Neural progenitor cell (in vitro differentiated cells): ENCODE results near the gene AMN1. TPM values are rescaled to one million over a fixed set of nuclear protein-coding genes. Genes with fewer than 3 reads are reported as not detected.
A peak's percentile ranks its signal among the peaks of the same experiment; 100 is the strongest.
"Not testable (repeated sequence)": the region's sequence is repeated elsewhere in the genome, so short reads cannot be mapped to it uniquely, and the experiment has no call there.

Source experiments
- DNase-seq: peaks from one replicate; pipeline ENCODE4 v3.0.0-alpha.2; 2016; ENCODE audit warnings: low spot score
- H2AFZ ChIP-seq: fragments of 200-600 bp; sonication (generic); replicated peaks from 2 replicates; pipeline ENCODE4 v1.6.1; 2016; ENCODE audit warnings: antibody characterized with exemption
- H3F3A ChIP-seq: fragments of 200-600 bp; sonication (generic); 2 replicates; pipeline ENCODE4 v1.6.1; 2016; ENCODE audit warnings: antibody characterized with exemption, low read depth
- H3K27ac ChIP-seq: fragments of 200-600 bp; sonication (generic); 2 replicates; pipeline ENCODE4 v1.5.1; 2016; ENCODE audit warnings: mild to moderate bottlenecking
- H3K27me3 ChIP-seq: fragments of 200-600 bp; sonication (generic); 2 replicates; pipeline ENCODE4 v1.6.1; 2016; ENCODE audit warnings: mild to moderate bottlenecking, moderate library complexity
- H3K36me3 ChIP-seq: fragments of 200-600 bp; sonication (generic); 2 replicates; pipeline ENCODE4 v1.5.1; 2016
- H3K4me1 ChIP-seq: fragments of 200-600 bp; sonication (generic); 2 replicates; pipeline ENCODE4 v1.6.1; 2016; ENCODE audit warnings: mixed run types
- H3K4me2 ChIP-seq: fragments of 200-600 bp; sonication (generic); 2 replicates; pipeline ENCODE4 v1.6.1; 2016
- H3K4me3 ChIP-seq: fragments of 200-600 bp; sonication (generic); 2 replicates; pipeline ENCODE4 v1.5.1; 2016
- H3K79me2 ChIP-seq: fragments of 200-600 bp; sonication (generic); 2 replicates; pipeline ENCODE4 v1.6.1; 2016; ENCODE audit warnings: low read depth
- H3K9ac ChIP-seq: fragments of 200-600 bp; sonication (generic); 2 replicates; pipeline ENCODE4 v1.6.1; 2016
- H3K9me3 ChIP-seq: fragments of 200-600 bp; sonication (generic); 2 replicates; pipeline ENCODE4 v1.5.1; 2016; ENCODE audit warnings: low read depth
- H4K20me1 ChIP-seq: fragments of 200-600 bp; sonication (generic); 2 replicates; pipeline ENCODE4 v1.6.1; 2016; ENCODE audit warnings: low read depth
- H3K27ac Mint-ChIP-seq: 3 replicates; pipeline ENCODE4 v1.8.0; 2021; ENCODE audit warnings: mixed read lengths
- H3K27me3 Mint-ChIP-seq: 2 replicates; pipeline ENCODE4 v1.8.0; 2022; ENCODE audit warnings: low read depth, mild to moderate bottlenecking, inconsistent platforms, moderate library complexity, mixed read lengths; ENCODE audit not compliant: insufficient read depth
- H3K36me3 Mint-ChIP-seq: 3 replicates; pipeline ENCODE4 v1.8.0; 2021; ENCODE audit warnings: mixed read lengths
- H3K4me1 Mint-ChIP-seq: 3 replicates; pipeline ENCODE4 v1.8.0; 2021; ENCODE audit warnings: mixed read lengths
- H3K4me3 Mint-ChIP-seq: 3 replicates; pipeline ENCODE4 v1.8.0; 2021; ENCODE audit warnings: mild to moderate bottlenecking, moderate library complexity, mixed read lengths
- H3K9me3 Mint-ChIP-seq: 3 replicates; pipeline ENCODE4 v1.8.0; 2020; ENCODE audit warnings: mixed read lengths
- CTCF ChIP-seq: fragments of 200-600 bp; sonication (generic); IDR thresholded peaks from 2 replicates; pipeline ENCODE4 v1.5.1; 2017; ENCODE audit warnings: antibody characterized with exemption, mild to moderate bottlenecking
- EZH2 ChIP-seq: fragments of 200-600 bp; sonication (generic); IDR thresholded peaks from 2 replicates; pipeline ENCODE4 v1.6.1; 2017; ENCODE audit warnings: antibody characterized with exemption, mild to moderate bottlenecking, moderate library complexity
- EZH2phosphoT487 ChIP-seq: fragments of 200-600 bp; sonication (generic); IDR thresholded peaks from 2 replicates; pipeline ENCODE4 v1.6.1; 2017; ENCODE audit warnings: antibody characterized with exemption
- total RNA-seq: library from RNA; depleted of rRNA; stranded (reverse); fragments of >200 nt; gene quantifications from 2 replicates; pipeline ENCODE4 v1.2.3, GENCODE V29; 2015; ENCODE audit warnings: low replicate concordance

Gene AMN1
- total RNA-seq, 1 donor from 2014 or later, result 29.4 TPM

- Histone ChIP-seq H3K9me3 (no peaks in the 10 kb centered on the region), H3K27me3 (no peaks in the 10 kb centered on the region), H3K79me2 (no peaks in the 10 kb centered on the region), H2AFZ (no peak overlapping the region), H3K9ac (no peak overlapping the region), H4K20me1 (no peaks in the 10 kb centered on the region), H3K4me2 (no peak overlapping the region), H3K4me3 (no peak overlapping the region), H3K27ac (no peak overlapping the region), H3F3A (no peaks in the 10 kb centered on the region), H3K36me3 (no peaks in the 10 kb centered on the region), H3K4me1 (no peaks in the 10 kb centered on the region)
- Mint-ChIP-seq H3K4me3 (no peak overlapping the region), H3K9me3 (peaks cover 5% of the 10 kb centered on the region), H3K27ac (no peak overlapping the region), H3K36me3 (no peaks in the 10 kb centered on the region), H3K4me1 (no peaks in the 10 kb centered on the region), H3K27me3 (peaks cover 3% of the 10 kb centered on the region)
- TF ChIP-seq EZH2, result no peak
- no peak for DNase-seq
Measured at GRCh38 chr12:31765931-31766330, 37.1 kb upstream of the AMN1 start.

GRCh38 chr12:31759632-31760459 lies 31.0 kb upstream of the AMN1 start:
- Histone ChIP-seq H3K36me3 (no peaks in the 10 kb centered on the region), H2AFZ (peak overlapping the region; percentile 69), H3K4me1 (no peaks in the 10 kb centered on the region), H3F3A (no peaks in the 10 kb centered on the region), H3K9me3 (no peaks in the 10 kb centered on the region), H3K4me3 (no peak overlapping the region), H3K79me2 (no peaks in the 10 kb centered on the region), H4K20me1 (no peaks in the 10 kb centered on the region), H3K27me3 (no peaks in the 10 kb centered on the region), H3K27ac (no peak overlapping the region), H3K9ac (no peak overlapping the region), H3K4me2 (no peak overlapping the region)
- no peaks in the 10 kb centered on the region for H3K4me1 Mint-ChIP-seq
- no peak for TF ChIP-seq EZH2phosphoT487
- TF ChIP-seq CTCF, result no peak
- TF ChIP-seq EZH2, result no peak
- DNase-seq, result no peak
- H3K36me3 Mint-ChIP-seq, result no peaks in the 10 kb centered on the region
- no peak overlapping the region for H3K27ac Mint-ChIP-seq
- H3K9me3 Mint-ChIP-seq, result peaks cover 5% of the 10 kb centered on the region
- H3K4me3 Mint-ChIP-seq, result no peak overlapping the region
- H3K27me3 Mint-ChIP-seq, result peaks cover 3% of the 10 kb centered on the region

- not testable (repeated sequence) for H3K9ac ChIP-seq, H3K9me3 Mint-ChIP-seq, H3K36me3 ChIP-seq, H3F3A ChIP-seq, H3K4me1 ChIP-seq, H3K9me3 ChIP-seq, H3K27me3 Mint-ChIP-seq, H3K4me2 ChIP-seq, H3K4me3 Mint-ChIP-seq, DNase-seq, H4K20me1 ChIP-seq, H3K4me3 ChIP-seq, H3K4me1 Mint-ChIP-seq, H3K27me3 ChIP-seq, H2AFZ ChIP-seq, H3K79me2 ChIP-seq, H3K27ac ChIP-seq, H3K36me3 Mint-ChIP-seq
- H3K27ac Mint-ChIP-seq, result peak overlapping the region; percentile 9
Measured at GRCh38 chr12:31758297-31758696, 29.5 kb upstream of the AMN1 start.

- Histone ChIP-seq H3K36me3 (no peaks in the 10 kb centered on the region), H3K4me3 (no peak overlapping the region), H3K4me2 (no peak overlapping the region), H3K9me3 (no peaks in the 10 kb centered on the region), H3K4me1 (no peaks in the 10 kb centered on the region), H2AFZ (no peak overlapping the region), H4K20me1 (no peaks in the 10 kb centered on the region), H3K27ac (no peak overlapping the region), H3K27me3 (no peaks in the 10 kb centered on the region), H3K9ac (no peak overlapping the region), H3K79me2 (no peaks in the 10 kb centered on the region), H3F3A (no peaks in the 10 kb centered on the region)
- Mint-ChIP-seq H3K4me1 (peaks cover 3% of the 10 kb centered on the region), H3K27ac (no peak overlapping the region), H3K27me3 (peaks cover 3% of the 10 kb centered on the region), H3K4me3 (no peak overlapping the region), H3K36me3 (no peaks in the 10 kb centered on the region), H3K9me3 (peaks cover 1% of the 10 kb centered on the region)
- no peak for TF ChIP-seq CTCF
- TF ChIP-seq EZH2, result no peak
- TF ChIP-seq EZH2phosphoT487, result no peak
- no peak for DNase-seq
Measured at GRCh38 chr12:31756977-31757420, 28.2 kb upstream of the AMN1 start.
